Panc1 (cell line): ENCODE data around the gene PUDP. TPM values are rescaled to one million over a fixed set of nuclear protein-coding genes. Genes with fewer than 3 reads are reported as not detected.
"Not testable (repeated sequence)": the region's sequence is repeated elsewhere in the genome, so short reads cannot be mapped to it uniquely, and the experiment has no call there.

ENCODE experiments used
- ATAC-seq: fragments of 200-7000 bp; cut with Tn5 transposase; 2 replicates; pipeline ENCODE4 v1.9.1; 2020; ENCODE audit warnings: mild to moderate bottlenecking, moderate library complexity
- BruUV-seq: library from RNA; stranded (reverse); fragments of 400-500 nt; replicated peaks from 2 replicates; lab custom pipeline; 2021; lab: Mats Ljungman, UMichigan
- CTCF ChIA-PET: fragments of 300-600 bp; sonication (Branson Sonifier 250); formaldehyde crosslinking; loops from one replicate; lab custom pipeline; 2022; ENCODE audit warnings: antibody characterized with exemption; lab: Charles Lee
- POLR2A ChIA-PET: fragments of 300-600 bp; sonication (Branson Sonifier 250); formaldehyde crosslinking; loops from one replicate; lab custom pipeline; 2022; ENCODE audit warnings: antibody characterized with exemption; lab: Charles Lee
- DNase-seq: peaks from one replicate; pipeline ENCODE4 v3.0.0-alpha.2; 2010; ENCODE audit warnings: low read depth, low spot score
- H3K27ac ChIP-seq: 2 replicates; pipeline ENCODE4 v1.5.1; 2011; ENCODE audit warnings: mild to moderate bottlenecking, low read length, inconsistent platforms
- H3K27me3 ChIP-seq: fragments of 200-500 bp; sonication (Bioruptor generic); 2 replicates; pipeline ENCODE4 v1.6.0; 2014; ENCODE audit warnings: low read length, inconsistent platforms; ENCODE audit not compliant: control insufficient read depth, insufficient read depth
- H3K36me3 ChIP-seq: fragments of 200-500 bp; sonication (Bioruptor generic); 2 replicates; pipeline ENCODE4 v1.5.1; 2014; ENCODE audit warnings: inconsistent platforms, mild to moderate bottlenecking, low read length, moderate library complexity; ENCODE audit not compliant: control insufficient read depth, insufficient read depth
- H3K4me1 ChIP-seq: 2 replicates; pipeline ENCODE4 v1.5.1; 2011; ENCODE audit warnings: inconsistent platforms, mild to moderate bottlenecking, low read length, moderate library complexity; ENCODE audit not compliant: control insufficient read depth, insufficient read depth
- H3K4me3 ChIP-seq, 2 experiments: 2 replicates each; pipeline ENCODE4 v1.5.1; 2011 to 2012; ENCODE audit warnings: low read depth in 2 of 2, low read length in 2 of 2, mild to moderate bottlenecking in 2 of 2, inconsistent platforms in 1 of 2, moderate library complexity in 1 of 2
- H3K9me3 ChIP-seq: fragments of 200-500 bp; sonication (Bioruptor generic); 2 replicates; pipeline ENCODE4 v1.5.1; 2014; ENCODE audit warnings: low read depth, mild to moderate bottlenecking, inconsistent platforms, low read length, moderate library complexity; ENCODE audit not compliant: control insufficient read depth, insufficient read depth
- CTCF ChIP-seq: fragments of 450-650 bp; IDR thresholded peaks from 2 replicates; pipeline ENCODE4 v1.5.1; 2017; ENCODE audit warnings: mild to moderate bottlenecking
- POLR2AphosphoS5 ChIP-seq: IDR thresholded peaks from 2 replicates; pipeline ENCODE4 v1.6.1; 2012; ENCODE audit warnings: mild to moderate bottlenecking, low read depth, low read length, moderate library complexity
- REST ChIP-seq, 2 experiments: IDR thresholded peaks; 2 replicates each; pipeline ENCODE4 v1.6.1; 2011 to 2012; ENCODE audit warnings: low read depth in 2 of 2, control low read depth in 1 of 2, low read length in 1 of 2, mild to moderate bottlenecking in 1 of 2, moderate library complexity in 1 of 2; ENCODE audit not compliant: insufficient read depth in 1 of 2
- SIN3A ChIP-seq: IDR thresholded peaks from 2 replicates; pipeline ENCODE4 v1.6.1; 2012; ENCODE audit warnings: low read depth, mild to moderate bottlenecking, low read length, moderate library complexity, borderline replicate concordance; ENCODE audit not compliant: insufficient read depth
- TCF7L2 ChIP-seq: IDR thresholded peaks from 2 replicates; pipeline ENCODE4 v1.6.1; 2011; ENCODE audit warnings: mild to moderate bottlenecking, low read depth, low read length, inconsistent platforms
- in situ Hi-C: cut with HindIII; loops from 2 replicates; pipeline ENCODE4 v1.10.0; 2016; ENCODE audit warnings: low sequenced_read_pairs, low pct_unique_long_range_greater_than_20kb
- intact Hi-C: fragments of 100-400 bp; cut with micrococcal nuclease; formaldehyde crosslinking; loops from one replicate; pipeline ENCODE4 v1.10.0; 2022; ENCODE audit not compliant: unreplicated experiment
- total RNA-seq: library from RNA; stranded (reverse); gene quantifications from one replicate; pipeline ENCODE4 v1.2.1, GENCODE V29; 2021; ENCODE audit not compliant: unreplicated experiment

The PUDP gene
- total RNA-seq, 1 experiment from 2014 or later: 14.2 TPM

- no peaks in the 10 kb centered on the region for H3K27me3 ChIP-seq
- in situ Hi-C loops (no loop called here), intact Hi-C loops (no loop called here)
- H3K36me3 ChIP-seq: no peaks in the 10 kb centered on the region
- no TSS peak for BruUV-seq
- no peak overlapping the region for H3K27ac ChIP-seq
- DNase-seq (no peak), ATAC-seq (no peak)
- ChIA-PET POLR2A (no interaction called here), CTCF (no interaction called here)
- no peak overlapping the region for H3K4me3 ChIP-seq
- no peaks in the 10 kb centered on the region for H3K4me1 ChIP-seq
- H3K9me3 ChIP-seq: no peaks in the 10 kb centered on the region
- TF ChIP-seq POLR2AphosphoS5 (no peak), SIN3A (no peak), CTCF (no peak), TCF7L2 (no peak), REST (IDR thresholded peaks at IDR 0.05; ENCODE audit: insufficient read depth in 1 of 2, low read depth in 2 of 2, low read length in 1 of 2) (no peak)
Observed at GRCh38 chrX:7027071-7027470, 120.9 kb downstream of the PUDP start.

- BruUV-seq, ATAC-seq: not testable (repeated sequence)
Observed at GRCh38 chrX:7026365-7026764, 121.6 kb downstream of the PUDP start.

GRCh38 chrX:7025471-7025870 lies 122.5 kb downstream of the PUDP start:
- TF ChIP-seq TCF7L2 (no peak), SIN3A (no peak), CTCF (no peak), POLR2AphosphoS5 (no peak), REST (IDR thresholded peaks at IDR 0.05; ENCODE audit: insufficient read depth in 1 of 2, low read depth in 2 of 2, low read length in 1 of 2) (no peak)
- Histone ChIP-seq H3K27ac (no peak overlapping the region), H3K9me3 (no peaks in the 10 kb centered on the region), H3K27me3 (no peaks in the 10 kb centered on the region), H3K4me3 (no peak overlapping the region), H3K4me1 (no peaks in the 10 kb centered on the region), H3K36me3 (no peaks in the 10 kb centered on the region)
- DNase-seq: no peak
- intact Hi-C loops (no loop called here), in situ Hi-C loops (no loop called here)
- ChIA-PET POLR2A (no interaction called here), CTCF (no interaction called here)
- no peak for ATAC-seq
- no TSS peak for BruUV-seq

More at GRCh38 chrX:7026365-7026764, 121.6 kb downstream of the PUDP start:
- H3K9me3 ChIP-seq, H3K36me3 ChIP-seq, H3K27ac ChIP-seq, in situ Hi-C loops, H3K4me1 ChIP-seq, intact Hi-C loops, POLR2A ChIA-PET, CTCF ChIA-PET, DNase-seq, H3K4me3 ChIP-seq, H3K27me3 ChIP-seq: not testable (repeated sequence)
